NCI-H2081 treated with DMSO at 0.1 percent for 48 hours (cell line): Measurements from ENCODE around the gene SIRPG.
"Not testable (repeated sequence)": the region's sequence is repeated elsewhere in the genome, so short reads cannot be mapped to it uniquely, and the experiment has no call there.

Experiments
- DNase-seq: peaks from one replicate; lab custom pipeline; 2025; lab: John Stamatoyannopoulos, UW

SIRPG gene

DNA sequence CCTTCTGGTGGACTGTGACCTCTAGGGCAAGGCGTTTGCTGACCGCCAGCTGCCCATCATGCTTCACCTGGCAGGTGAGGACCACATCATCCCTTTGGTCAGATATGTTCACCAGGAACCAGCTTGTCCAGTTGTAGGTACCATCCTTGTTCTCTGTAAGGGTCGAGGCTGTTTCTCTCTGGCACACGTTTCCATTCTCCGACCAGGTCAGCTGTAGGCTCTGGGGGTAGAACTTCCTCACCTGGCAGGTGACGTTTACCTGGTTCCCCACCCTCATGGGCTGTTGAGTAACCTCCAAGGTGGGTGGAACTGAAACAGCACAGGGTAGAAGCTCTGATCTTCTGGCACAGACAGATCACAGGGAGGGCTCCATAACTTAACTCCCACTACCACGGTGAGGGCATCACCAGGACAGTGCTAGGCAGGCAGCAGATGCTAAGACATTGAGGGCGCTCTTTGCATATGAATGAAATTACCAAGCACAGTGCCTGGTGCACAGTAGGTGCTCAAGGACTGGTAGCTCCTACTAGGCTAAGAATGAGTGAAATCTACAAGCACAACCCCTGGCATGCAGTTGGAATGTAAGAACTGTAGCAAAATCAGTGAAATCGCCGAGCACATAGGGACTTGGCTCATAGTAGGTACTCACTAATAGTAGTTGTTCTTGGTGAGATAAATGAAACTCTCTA is 22.1 kb downstream of the SIRPG start:
- no peak for DNase-seq

GRCh38 chr20:1633535-1633934 is 24.0 kb downstream of the SIRPG start:
- DNase-seq = no peak

DNA sequence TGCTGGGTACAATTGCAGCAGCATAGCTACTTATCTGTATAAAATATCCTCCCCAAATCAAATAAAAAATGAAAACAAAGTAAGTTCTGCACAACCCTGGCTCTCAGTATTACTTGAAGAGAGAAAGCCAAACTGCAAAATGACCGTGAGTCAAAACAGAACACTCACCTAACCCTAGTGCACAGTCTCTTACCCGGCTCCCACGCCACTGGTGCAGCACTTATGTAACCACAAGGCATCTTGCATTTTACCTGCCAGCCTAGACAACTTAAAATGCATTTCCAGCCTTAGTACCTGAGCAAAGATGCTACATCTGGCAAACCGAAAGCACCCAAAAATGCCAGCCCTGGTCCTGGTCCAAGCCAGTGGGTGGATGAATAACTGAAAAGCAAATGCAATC is 25.4 kb downstream of the SIRPG start:
- no peak for DNase-seq

DNA sequence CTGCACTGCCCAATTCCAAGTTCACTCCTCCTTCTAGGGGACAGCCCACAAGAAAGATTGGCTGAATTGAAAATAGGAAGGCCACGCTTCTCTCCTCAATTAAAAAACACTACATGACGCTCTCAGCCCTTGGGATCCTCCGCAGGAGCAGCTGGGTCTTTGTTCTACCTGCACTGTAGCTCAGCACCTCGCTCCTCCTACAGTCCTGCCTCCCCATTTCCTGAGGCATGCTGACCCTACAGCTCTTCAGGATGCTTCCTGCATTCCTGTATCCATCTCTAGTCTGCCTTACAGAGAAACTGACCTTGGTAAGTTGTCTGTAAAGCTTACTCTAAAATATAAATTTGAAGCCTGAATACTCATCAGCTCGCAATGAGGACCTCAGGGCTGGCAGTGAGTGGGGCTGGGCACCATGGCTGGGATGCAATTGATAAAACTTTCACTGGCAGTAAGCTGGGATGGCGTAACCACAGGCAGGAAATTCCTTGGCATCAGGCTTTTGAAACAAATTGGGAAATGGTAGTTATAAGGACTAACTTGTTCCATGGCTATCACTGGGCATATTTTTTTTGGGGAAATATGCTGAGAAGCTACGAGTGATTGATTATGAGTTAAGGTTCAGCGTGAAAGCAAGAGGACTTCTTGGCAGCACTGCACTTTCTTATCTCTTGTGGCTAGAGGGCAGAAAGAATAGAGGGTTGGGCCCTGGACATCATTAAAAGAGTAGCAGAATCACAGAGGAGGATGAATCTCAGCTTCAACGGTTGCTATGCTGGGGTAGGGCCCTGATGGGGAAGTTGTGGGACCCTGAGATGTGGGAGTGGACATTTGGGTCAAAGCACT is 26.0 kb downstream of the SIRPG start:
- DNase-seq = no peak

GRCh38 chr20:1630186-1630585 is 27.4 kb downstream of the SIRPG start:
- no peak for DNase-seq

DNA sequence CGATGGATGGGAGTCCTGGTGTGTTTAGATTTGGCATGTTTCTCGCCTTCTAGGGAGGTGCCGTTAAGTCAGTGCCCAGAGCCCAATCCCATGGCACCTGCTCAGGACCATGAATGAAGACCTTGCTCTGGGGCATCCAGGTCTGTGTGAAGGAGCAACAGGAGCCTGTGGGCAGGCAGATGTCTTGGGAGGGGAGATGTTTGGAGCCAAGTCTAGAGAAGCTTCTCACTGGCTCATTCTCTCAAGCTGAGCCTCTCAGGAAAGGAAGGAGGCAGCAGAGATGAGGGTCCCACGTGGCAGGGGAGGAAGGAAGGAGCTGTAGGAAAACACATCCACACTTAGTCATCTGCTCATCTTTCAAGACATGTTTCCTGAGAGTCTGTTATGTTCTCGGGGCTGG is 28.3 kb downstream of the SIRPG start:
- no peak for DNase-seq

- no peak for DNase-seq
These were observed 29.0 kb downstream of the SIRPG start for GRCh38 chr20:1628621-1629020.

DNA sequence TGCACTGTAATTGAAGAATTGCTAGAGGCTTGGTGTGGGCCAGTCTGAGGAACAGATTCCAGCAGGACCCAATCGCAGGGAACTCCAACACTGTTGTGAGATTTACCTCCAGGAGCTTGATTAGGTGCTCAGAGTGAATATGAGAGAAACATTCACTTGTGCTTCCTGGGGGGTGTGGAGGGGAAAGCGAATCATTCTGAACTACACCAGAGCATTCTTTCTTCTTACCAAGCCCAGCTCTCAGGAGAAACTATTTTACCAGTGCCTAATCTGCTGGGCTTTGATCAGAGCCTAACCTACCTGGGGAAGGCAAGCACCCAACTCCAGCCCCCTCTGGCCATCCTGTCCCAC is 30.4 kb downstream of the SIRPG start:
- DNase-seq = no peak

- no peak for DNase-seq
These were observed 30.9 kb downstream of the SIRPG start for GRCh38 chr20:1626528-1627199.

- DNase-seq = no peak
These were observed 32.4 kb downstream of the SIRPG start for GRCh38 chr20:1625083-1625690.

DNA sequence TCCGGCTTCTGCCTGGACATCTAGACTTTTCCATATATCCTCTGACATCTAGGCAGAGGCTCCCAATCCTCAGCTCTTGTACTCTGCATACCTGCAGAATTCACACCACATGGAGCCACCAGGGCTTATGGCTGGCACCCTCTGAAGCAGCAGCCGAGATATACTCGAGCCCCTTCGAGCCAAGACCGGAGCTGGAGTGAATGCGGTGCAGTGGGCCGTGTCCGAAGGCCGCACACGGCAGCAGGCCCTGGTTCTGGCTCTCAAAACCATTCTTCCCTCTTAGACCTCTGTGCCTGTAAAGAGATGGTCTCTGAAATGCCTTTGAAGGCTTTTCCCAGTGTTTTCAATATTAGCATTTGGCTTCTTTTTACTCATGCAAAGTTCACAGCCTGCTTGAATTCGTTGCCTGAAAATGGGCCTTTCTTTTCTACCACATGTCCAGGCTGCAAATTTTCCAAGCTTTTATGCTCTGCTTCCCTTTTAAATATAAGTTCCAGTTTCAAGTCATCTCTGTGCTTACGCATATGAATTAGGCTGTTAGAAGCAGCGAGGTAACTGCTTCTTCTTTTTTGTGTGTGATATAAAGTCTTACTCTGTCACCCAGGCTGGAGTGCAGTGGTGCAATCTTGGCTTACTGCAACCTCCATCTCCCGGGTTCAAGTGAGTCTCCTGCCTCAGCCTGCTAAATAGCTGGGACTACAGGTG is 33.9 kb downstream of the SIRPG start:
- no peak for DNase-seq

- no peak for DNase-seq
These were observed 35.1 kb downstream of the SIRPG start for GRCh38 chr20:1622450-1622849.

DNA sequence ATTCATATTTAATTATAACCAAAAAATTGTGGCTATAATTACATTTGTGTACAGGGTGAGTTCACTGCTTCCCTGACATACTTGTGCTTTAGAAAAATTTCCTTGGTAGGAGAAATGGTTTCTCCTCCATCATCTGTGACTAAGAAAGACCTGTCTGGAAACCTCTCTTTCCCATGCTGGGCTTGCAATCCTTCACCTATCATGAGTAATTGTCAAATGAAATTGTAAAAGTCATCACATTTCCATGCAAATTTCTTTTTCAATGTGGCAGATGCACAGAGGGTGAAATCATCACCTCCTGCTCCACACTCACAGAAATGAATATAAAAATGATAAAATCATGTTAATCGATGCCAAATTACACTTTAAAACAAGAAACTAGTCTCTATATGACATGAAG is 36.3 kb downstream of the SIRPG start:
- DNase-seq = no peak

DNA sequence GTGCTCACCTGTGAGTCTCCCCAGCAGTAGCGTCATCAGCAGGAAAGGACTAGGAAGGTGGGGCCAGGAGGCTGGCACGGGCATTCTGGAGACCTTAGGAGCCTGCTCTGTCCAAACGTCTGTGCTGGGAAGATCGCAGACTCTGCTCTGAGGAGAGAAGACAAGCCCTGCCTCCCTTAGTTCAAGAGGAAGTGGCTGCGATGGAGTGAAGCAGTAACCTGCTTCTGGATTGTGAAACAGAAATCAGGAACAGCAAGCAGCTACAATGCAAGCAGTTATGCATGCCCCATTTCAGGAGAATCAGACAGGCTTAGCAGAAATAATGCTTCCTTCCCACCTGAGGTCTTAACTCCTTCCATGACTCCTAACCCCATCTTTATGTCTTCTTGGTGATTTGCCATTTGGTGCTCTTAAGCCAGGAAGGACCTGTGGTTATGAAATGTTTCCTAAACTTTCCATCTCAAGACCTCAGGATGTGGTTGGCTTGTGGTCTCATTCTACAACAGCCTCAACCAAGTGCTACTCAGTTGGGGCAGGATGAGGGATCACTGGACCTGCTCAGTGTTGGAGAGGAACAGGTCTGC is 37.6 kb downstream of the SIRPG start, which contains the start of gene SIRPB1:
Gene SIRPB1 (minus strand): TSS at position 149 of the 584 bp plus-strand sequence. CDS start 65 bp downstream, at position 84.
- DNase-seq = no peak

DNA sequence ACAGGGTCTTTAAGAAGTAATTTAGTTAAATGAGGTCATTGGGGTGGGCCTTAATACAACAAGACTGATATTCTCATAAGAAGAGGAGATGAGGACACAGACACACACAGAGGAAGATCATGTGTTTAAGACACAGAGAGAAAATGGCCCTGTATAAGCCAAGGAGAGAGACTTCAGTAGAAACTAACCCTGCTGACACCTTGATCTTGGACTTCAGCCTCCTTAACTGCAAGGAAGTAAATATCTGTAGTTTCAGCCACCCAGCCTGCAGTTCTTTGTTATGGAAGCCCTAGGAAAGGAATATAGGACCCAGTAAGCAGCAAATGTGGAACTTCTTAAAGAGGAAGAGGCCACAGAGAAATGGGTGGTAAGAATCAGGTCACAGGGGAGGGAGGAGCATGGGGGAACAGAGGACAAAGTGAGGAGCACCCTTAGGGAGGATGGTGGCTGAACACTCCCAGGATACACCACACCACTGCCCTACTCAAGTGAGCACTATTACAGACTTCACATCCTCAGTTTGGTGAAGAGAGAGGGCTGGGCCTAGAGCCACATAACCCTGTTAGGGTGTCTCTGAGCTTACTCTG is 38.5 kb downstream of the SIRPG start:
- no peak for DNase-seq

GRCh38 chr20:1618479-1618878 is 39.1 kb downstream of the SIRPG start:
- no peak for DNase-seq

- DNase-seq = no peak
These were observed 40.6 kb downstream of the SIRPG start for GRCh38 chr20:1616858-1617434.

DNA sequence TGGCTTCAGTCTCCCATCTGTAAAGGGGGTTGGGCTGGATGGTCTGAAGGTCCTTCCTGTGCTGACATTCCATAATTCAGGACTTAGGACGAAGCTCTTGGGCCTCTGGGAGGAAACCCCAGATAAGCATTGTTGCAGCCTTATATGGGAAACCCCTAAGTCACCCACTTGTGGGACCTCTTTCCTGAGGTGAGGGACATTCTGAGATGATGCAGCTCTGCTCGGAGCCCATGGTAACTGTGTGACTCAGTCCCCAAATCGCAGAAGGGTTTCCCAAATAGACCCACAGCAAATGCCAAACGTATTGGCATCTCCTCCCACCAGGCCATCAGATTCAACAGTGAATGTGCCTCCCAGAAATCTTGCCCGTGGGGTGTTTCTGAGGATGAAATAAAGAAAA is 47.2 kb downstream of the SIRPG start:
- DNase-seq = not testable (repeated sequence)

DNA sequence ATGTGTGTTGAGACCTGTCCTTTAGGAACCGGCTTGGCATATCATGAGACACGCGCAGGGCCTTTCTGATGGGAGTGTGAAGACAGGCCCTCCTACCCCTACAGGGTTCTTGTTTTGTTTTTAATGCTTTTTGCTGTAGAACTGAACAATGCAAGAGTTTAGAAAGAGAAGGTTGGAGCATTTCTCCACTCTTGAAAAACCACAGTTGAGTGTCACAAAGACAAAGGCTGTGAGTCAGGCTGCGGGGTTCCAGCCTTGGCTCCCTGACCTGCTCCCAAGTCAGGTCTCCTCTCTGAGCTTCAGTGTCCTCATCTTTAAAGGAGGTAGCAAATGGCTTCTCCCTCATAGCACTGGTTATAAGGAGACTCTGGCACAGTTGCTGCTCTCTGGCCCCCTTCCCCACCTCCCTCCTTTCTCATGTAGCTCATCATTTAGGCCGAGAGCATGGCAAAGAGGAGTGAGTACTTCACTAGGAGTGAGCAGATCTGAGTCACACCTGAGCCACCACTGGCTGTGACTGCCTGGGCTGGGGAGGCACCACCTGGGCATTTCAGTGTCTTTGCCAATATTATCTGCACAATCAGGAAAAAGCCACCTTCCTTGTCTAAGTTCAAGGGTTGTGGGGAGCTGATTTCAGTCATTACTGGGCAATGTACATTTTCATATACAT is 48.8 kb downstream of the SIRPG start:
- DNase-seq = not testable (repeated sequence)

DNA sequence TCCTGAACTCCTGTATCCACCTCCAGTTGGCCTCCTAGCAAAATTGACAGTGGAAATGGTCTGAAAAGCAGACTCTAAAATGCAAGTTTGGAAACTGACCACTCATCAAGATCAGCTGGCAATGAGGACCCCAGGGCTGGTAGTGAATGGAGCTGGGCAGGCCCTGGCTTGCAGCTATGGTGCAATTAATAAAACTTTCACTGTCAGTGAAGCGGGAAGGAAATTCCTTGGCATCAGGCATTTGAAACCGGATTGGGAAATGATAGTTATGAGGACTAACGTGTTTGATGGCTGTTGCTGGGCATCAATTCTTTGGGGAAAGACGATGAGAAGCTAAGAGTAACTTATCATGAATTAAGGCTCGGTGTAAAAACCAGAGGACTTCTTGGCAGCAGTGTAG is 56.8 kb downstream of the SIRPG start:
- no peak for DNase-seq
